ENCODE measurements around the gene CDNF. TPM values are rescaled to one million over a fixed set of nuclear protein-coding genes. Genes with fewer than 3 reads are reported as not detected.
A peak's percentile ranks its signal among the peaks of the same experiment; 100 is the strongest.

The CDNF gene
- total RNA-seq, 2 donors from 2014 or later: 1.3 to 15.3 TPM

- DNase-seq: no peak
- 9 to 17% methylated on average over 14 of the region's 14 CpGs for WGBS, 2 donors
- peaks cover 23% of the 10 kb centered on the region for H3K4me1 ChIP-seq
- no peak for TF ChIP-seq POLR2A (IDR thresholded peaks at IDR 0.05)
- no peak for TF ChIP-seq CTCF (IDR thresholded peaks at IDR 0.05)
- peak overlapping the region; percentile 93 to 97 (median 96) for H3K27ac ChIP-seq
- H3K9me3 ChIP-seq: no peaks in the 10 kb centered on the region
- no peaks in the 10 kb centered on the region for H3K27me3 ChIP-seq
- intact Hi-C loops (cut with DNase I): no loop called here
- H3K36me3 ChIP-seq (replicated peaks in 1 of 2; ENCODE audit: insufficient read depth in 1 of 2, low read depth in 2 of 2): peaks cover 0 to 3% of the 10 kb centered on the region in 2 donors
- no peak for ATAC-seq
- H3K4me3 ChIP-seq: peak overlapping the region; percentile 41 to 53
These were observed 657 bp downstream of the CDNF start for GRCh38 chr10:14837003-14837756.

GRCh38 chr10:14836208-14836607 is 1.6 kb downstream of the CDNF start:
- intact Hi-C loops (cut with DNase I): no loop called here

GRCh38 chr10:14833106-14833505 is 4.7 kb downstream of the CDNF start:
- Histone ChIP-seq H3K4me3 (no peak overlapping the region), H3K9me3 (no peaks in the 10 kb centered on the region), H3K27me3 (no peaks in the 10 kb centered on the region), H3K4me1 (peaks cover 16% of the 10 kb centered on the region), H3K36me3 (replicated peaks in 1 of 2; ENCODE audit: insufficient read depth in 1 of 2, low read depth in 2 of 2) (no peaks in the 10 kb centered on the region), H3K27ac (no peak overlapping the region)
- DNase-seq (no peak), ATAC-seq (no peak)
- intact Hi-C loops (cut with DNase I): no loop called here
- 59 to 77% methylated on average over 3 of the region's 3 CpGs for WGBS, 2 donors
- TF ChIP-seq POLR2A (IDR thresholded peaks at IDR 0.05): no peak
- no peak for TF ChIP-seq CTCF (IDR thresholded peaks at IDR 0.05)

More at GRCh38 chr10:14836208-14836607, 1.6 kb downstream of the CDNF start:
- DNase-seq (no peak), ATAC-seq (no peak)
- Histone ChIP-seq H3K36me3 (replicated peaks in 1 of 2; ENCODE audit: insufficient read depth in 1 of 2, low read depth in 2 of 2) (no peaks in the 10 kb centered on the region), H3K4me3 (no peak overlapping the region), H3K9me3 (no peaks in the 10 kb centered on the region), H3K27me3 (no peaks in the 10 kb centered on the region), H3K4me1 (peaks cover 23% of the 10 kb centered on the region), H3K27ac (no peak overlapping the region)
- TF ChIP-seq CTCF (IDR thresholded peaks at IDR 0.05): no peak
- TF ChIP-seq POLR2A (IDR thresholded peaks at IDR 0.05): no peak
- 95 to 96% methylated on average over 2 of the region's 2 CpGs for WGBS, 2 donors

GRCh38 chr10:14826076-14826829 is 11.6 kb downstream of the CDNF start:
- no peaks in the 10 kb centered on the region for H3K27me3 ChIP-seq
- WGBS, 2 donors: 52 to 68% methylated on average over 1 of the region's 1 CpG
- no peak for TF ChIP-seq CTCF (IDR thresholded peaks at IDR 0.05)
- no peak for TF ChIP-seq POLR2A (IDR thresholded peaks at IDR 0.05)
- H3K27ac ChIP-seq: no peak overlapping the region
- H3K9me3 ChIP-seq: no peaks in the 10 kb centered on the region
- DNase-seq (no peak), ATAC-seq (no peak)
- intact Hi-C loops (cut with DNase I): loop anchor here (10.0 kb wide), 1 partner anchor 321 kb away; no protein-coding TSS in a partner anchor
- no peak overlapping the region for H3K4me3 ChIP-seq
- peaks cover 4% of the 10 kb centered on the region for H3K4me1 ChIP-seq
- no peaks in the 10 kb centered on the region for H3K36me3 ChIP-seq (replicated peaks in 1 of 2; ENCODE audit: insufficient read depth in 1 of 2, low read depth in 2 of 2)

Data from body of pancreas (tissue), 4 donors.